RWPE2 (cell line): ENCODE results near the gene PAF1.

Source experiments
- ATAC-seq: fragments of 200-7000 bp; cut with Tn5 transposase; 3 replicates; pipeline ENCODE4 v1.9.1; 2021; ENCODE audit warnings: low read depth
- DNase-seq: peaks from one replicate; pipeline ENCODE4 v3.0.0-alpha.2; 2020; ENCODE audit warnings: low spot score
- H3K27ac ChIP-seq: fragments of 450-650 bp; 2 replicates; pipeline ENCODE4 v1.5.1; 2017; ENCODE audit warnings: mild to moderate bottlenecking; ENCODE audit not compliant: poor library complexity, severe bottlenecking
- H3K27me3 ChIP-seq: fragments of 250-450 bp; sonication (Bioruptor Pico); 2 replicates; pipeline ENCODE4 v1.5.1; 2021; ENCODE audit warnings: mild to moderate bottlenecking, moderate library complexity; ENCODE audit not compliant: insufficient read depth, poor library complexity, severe bottlenecking
- H3K36me3 ChIP-seq: fragments of 250-450 bp; sonication (Bioruptor Pico); 2 replicates; pipeline ENCODE4 v1.5.1; 2020; ENCODE audit warnings: low read depth, mild to moderate bottlenecking, moderate library complexity
- H3K4me1 ChIP-seq: fragments of 250-450 bp; sonication (Bioruptor Pico); 2 replicates; pipeline ENCODE4 v1.5.1; 2021; ENCODE audit warnings: mild to moderate bottlenecking, moderate library complexity; ENCODE audit not compliant: insufficient read depth, poor library complexity, severe bottlenecking
- H3K4me3 ChIP-seq: fragments of 250-450 bp; sonication (Bioruptor Pico); 2 replicates; pipeline ENCODE4 v1.5.1; 2021; ENCODE audit warnings: mild to moderate bottlenecking, moderate library complexity; ENCODE audit not compliant: severe bottlenecking
- H3K9me3 ChIP-seq: fragments of 250-450 bp; sonication (Bioruptor Pico); 2 replicates; pipeline ENCODE4 v1.5.1; 2021; ENCODE audit warnings: mild to moderate bottlenecking, moderate library complexity; ENCODE audit not compliant: severe bottlenecking
- TF ChIP-seq, protein P1 (sequence below): fragments of 450-650 bp; IDR thresholded peaks from one replicate; pipeline ENCODE4 v1.5.1; 2017; ENCODE audit warnings: mild to moderate bottlenecking, moderate library complexity; ENCODE audit not compliant: poor library complexity, severe bottlenecking

Gene PAF1

DNA sequence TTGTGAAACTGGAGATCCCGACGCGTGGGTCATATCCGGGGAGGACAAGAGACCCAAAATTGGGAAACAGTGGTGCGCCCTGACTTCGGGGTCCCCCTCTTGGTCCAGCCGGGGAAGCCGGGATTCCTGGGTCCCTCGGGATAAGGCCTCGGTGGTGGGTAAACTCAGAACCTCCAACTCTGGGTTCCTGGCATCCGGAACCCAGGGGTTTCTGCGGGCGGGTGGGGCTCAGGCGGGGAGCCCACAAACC, 16.4 kb upstream of the PAF1 start:
- Histone ChIP-seq H3K27me3 (no peaks in the 10 kb centered on the region), H3K27ac (peak overlapping the region; percentile 97), H3K36me3 (peaks cover 25% of the 10 kb centered on the region), H3K4me1 (peaks cover 25% of the 10 kb centered on the region), H3K9me3 (no peaks in the 10 kb centered on the region), H3K4me3 (peak overlapping the region; percentile 89)
- no peak for DNase-seq
- TF ChIP-seq, protein P1, sequence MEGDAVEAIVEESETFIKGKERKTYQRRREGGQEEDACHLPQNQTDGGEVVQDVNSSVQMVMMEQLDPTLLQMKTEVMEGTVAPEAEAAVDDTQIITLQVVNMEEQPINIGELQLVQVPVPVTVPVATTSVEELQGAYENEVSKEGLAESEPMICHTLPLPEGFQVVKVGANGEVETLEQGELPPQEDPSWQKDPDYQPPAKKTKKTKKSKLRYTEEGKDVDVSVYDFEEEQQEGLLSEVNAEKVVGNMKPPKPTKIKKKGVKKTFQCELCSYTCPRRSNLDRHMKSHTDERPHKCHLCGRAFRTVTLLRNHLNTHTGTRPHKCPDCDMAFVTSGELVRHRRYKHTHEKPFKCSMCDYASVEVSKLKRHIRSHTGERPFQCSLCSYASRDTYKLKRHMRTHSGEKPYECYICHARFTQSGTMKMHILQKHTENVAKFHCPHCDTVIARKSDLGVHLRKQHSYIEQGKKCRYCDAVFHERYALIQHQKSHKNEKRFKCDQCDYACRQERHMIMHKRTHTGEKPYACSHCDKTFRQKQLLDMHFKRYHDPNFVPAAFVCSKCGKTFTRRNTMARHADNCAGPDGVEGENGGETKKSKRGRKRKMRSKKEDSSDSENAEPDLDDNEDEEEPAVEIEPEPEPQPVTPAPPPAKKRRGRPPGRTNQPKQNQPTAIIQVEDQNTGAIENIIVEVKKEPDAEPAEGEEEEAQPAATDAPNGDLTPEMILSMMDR = no peak
- no peak for ATAC-seq

- no peaks in the 10 kb centered on the region for H3K27me3 ChIP-seq
- H3K4me3 ChIP-seq = peak within 1 kb of the TSS; percentile 89
- TF ChIP-seq, protein P1 = no peak
- H3K27ac ChIP-seq = peak within 1 kb of the TSS; percentile 97
- ATAC-seq = peak; percentile 6
- peaks cover 30% of the 10 kb centered on the region for H3K4me1 ChIP-seq
- no peaks in the 10 kb centered on the region for H3K9me3 ChIP-seq
- no peak for DNase-seq
- H3K36me3 ChIP-seq = peaks cover 25% of the 10 kb centered on the region
Observed at GRCh38 chr19:39406656-39407409, 15.9 kb upstream of the PAF1 start, which contains the start of gene ZFP36. ZFP36 (plus strand) TSS chr19:39406847; CDS start chr19:39406905, 58 bp downstream.

DNA sequence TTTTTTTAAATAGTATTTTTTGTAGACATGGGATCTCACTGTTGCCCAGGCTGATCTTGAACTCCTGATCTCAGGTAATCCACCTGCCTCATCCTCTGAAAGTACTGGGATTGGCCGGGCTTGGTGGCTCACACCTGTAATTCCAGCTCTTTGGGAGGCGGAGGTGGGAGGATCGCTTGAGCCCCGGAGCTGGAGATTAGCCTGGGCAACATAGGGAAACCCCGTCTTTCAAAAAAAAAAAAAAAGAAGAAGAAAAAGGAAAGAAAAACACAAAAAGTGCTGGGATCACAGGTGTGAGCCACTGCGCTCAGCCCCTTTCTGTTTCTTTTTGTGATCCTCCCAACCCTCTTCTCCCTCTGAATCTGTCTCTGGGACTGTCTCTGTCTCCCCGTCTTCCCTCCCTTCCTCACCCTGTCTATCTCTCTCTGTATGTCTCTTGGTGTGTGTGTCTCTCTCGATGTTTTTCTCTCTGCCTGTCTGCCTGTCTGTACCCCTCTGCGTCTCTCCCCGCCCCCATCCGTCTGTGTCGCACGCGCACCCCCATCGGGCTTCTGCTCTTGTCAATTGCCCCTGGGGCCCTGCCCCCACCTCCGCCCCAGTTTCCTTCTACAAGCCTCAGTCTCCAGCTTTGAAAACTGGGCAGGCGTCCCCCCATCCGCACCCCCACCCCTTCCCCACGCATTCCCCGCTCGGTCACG, 15.2 kb upstream of the PAF1 start:
- DNase-seq (no peak), ATAC-seq (no peak)
- Histone ChIP-seq H3K4me3 (peak overlapping the region; percentile 89), H3K36me3 (peaks cover 25% of the 10 kb centered on the region), H3K27ac (peak overlapping the region; percentile 97), H3K9me3 (no peaks in the 10 kb centered on the region), H3K4me1 (peaks cover 30% of the 10 kb centered on the region), H3K27me3 (no peaks in the 10 kb centered on the region)
- TF ChIP-seq, protein P1 = no peak

DNA sequence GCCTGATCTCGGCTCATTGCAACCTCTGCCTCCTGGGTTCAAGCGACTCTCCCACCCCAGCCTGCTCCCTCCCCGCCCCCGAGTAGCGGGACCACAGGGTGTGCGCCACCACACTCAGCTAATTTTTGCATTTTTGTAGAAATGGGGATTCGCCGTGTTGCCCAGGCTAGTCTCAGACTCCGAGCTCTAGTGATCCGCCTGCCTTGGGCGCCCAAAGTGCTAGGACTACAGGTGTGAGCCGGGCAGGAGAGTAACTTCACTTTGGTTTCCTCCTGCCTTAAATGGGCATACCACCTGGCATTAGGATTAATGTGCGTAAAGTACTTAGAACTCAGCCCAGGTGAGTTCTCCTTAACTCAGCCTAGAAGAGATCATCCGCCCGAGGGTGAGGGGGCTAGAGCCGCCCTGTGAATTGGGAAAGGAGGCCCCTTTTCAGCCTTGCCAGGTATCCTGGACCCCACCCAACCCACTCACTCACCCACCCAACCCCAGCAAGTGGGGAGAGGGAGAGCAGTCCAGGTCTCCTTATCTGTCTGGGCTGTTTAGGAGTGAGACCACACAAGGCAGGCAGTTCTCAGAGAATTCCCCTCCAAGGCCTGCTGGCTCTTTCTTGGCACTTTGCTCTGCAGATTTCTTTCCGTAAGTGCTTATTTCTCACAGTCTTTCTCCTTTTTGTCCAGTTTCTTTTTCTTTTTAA, 14.5 kb upstream of the PAF1 start:
- TF ChIP-seq, protein P1 = no peak

More for the DNA sequence above, 14.5 kb upstream of the PAF1 start:
- Histone ChIP-seq H3K27me3 (no peaks in the 10 kb centered on the region), H3K36me3 (peaks cover 25% of the 10 kb centered on the region), H3K9me3 (no peaks in the 10 kb centered on the region), H3K27ac (peak overlapping the region; percentile 97), H3K4me1 (peaks cover 23% of the 10 kb centered on the region), H3K4me3 (no peak overlapping the region)
- ATAC-seq = no peak
- no peak for DNase-seq
